ENCODE measurements around the gene SCAF4. TPM values are rescaled to one million over a fixed set of nuclear protein-coding genes. Genes with fewer than 3 reads are reported as not detected.
A peak's percentile ranks its signal among the peaks of the same experiment; 100 is the strongest.

The SCAF4 gene
- total and polyA plus RNA-seq, 9 of the 15 experiments (the other 6 are each of a cell fraction or from before 2014, with no cell fraction given) = 2.3 to 55.7 (median 17.2) TPM

DNA sequence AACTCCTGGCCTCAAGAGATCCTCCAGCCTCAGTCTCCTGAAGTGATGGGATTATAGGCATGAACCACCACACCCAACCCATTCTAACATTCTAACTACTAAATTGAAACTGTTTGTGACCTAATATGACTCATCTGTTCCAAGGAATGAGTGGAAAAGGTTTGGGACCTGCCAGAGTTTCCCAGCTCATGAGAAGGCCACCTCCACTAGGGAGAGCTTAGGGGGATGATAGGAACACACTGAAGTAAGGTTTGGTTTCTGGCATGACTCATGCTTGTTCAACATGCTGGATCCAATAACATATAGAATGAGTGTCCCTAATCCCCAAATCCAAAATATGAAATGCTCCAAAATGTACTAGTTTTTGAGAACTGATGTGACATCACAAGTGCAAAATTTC lies 18.9 kb upstream of the SCAF4 start (continued):
- TF ChIP-seq, protein P1, sequence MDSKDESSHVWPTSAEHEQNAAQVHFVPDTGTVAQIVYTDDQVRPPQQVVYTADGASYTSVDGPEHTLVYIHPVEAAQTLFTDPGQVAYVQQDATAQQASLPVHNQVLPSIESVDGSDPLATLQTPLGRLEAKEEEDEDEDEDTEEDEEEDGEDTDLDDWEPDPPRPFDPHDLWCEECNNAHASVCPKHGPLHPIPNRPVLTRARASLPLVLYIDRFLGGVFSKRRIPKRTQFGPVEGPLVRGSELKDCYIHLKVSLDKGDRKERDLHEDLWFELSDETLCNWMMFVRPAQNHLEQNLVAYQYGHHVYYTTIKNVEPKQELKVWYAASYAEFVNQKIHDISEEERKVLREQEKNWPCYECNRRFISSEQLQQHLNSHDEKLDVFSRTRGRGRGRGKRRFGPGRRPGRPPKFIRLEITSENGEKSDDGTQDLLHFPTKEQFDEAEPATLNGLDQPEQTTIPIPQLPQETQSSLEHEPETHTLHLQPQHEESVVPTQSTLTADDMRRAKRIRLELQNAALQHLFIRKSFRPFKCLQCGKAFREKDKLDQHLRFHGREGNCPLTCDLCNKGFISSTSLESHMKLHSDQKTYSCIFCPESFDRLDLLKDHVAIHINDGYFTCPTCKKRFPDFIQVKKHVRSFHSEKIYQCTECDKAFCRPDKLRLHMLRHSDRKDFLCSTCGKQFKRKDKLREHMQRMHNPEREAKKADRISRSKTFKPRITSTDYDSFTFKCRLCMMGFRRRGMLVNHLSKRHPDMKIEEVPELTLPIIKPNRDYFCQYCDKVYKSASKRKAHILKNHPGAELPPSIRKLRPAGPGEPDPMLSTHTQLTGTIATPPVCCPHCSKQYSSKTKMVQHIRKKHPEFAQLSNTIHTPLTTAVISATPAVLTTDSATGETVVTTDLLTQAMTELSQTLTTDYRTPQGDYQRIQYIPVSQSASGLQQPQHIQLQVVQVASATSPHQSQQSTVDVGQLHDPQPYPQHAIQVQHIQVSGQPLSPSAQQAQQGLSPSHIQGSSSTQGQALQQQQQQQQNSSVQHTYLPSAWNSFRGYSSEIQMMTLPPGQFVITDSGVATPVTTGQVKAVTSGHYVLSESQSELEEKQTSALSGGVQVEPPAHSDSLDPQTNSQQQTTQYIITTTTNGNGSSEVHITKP (IDR thresholded peaks at IDR 0.05; ENCODE audit: partially characterized antibody) = peak; percentile 7
- TF ChIP-seq HEY1 (CRISPR knock-in tag; IDR thresholded peaks at IDR 0.05; ENCODE audit: borderline replicate concordance) = no peak
- TF ChIP-seq MEIS2 (IDR thresholded peaks at IDR 0.05; ENCODE audit: partially characterized antibody) = no peak
- TF ChIP-seq, protein P2, sequence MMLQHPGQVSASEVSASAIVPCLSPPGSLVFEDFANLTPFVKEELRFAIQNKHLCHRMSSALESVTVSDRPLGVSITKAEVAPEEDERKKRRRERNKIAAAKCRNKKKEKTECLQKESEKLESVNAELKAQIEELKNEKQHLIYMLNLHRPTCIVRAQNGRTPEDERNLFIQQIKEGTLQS (IDR thresholded peaks at IDR 0.05) = peak; percentile 53; the same call in 1 of the 2 replicates
- TF ChIP-seq, protein P2 (CRISPR knock-in tag; conservative IDR thresholded peaks at IDR 0.05) = no peak
- TF ChIP-seq CBX2 (IDR thresholded peaks at IDR 0.05; ENCODE audit: insufficient read depth, low read length, poor library complexity, severe bottlenecking) = no peak
- TF ChIP-seq, protein P3, sequence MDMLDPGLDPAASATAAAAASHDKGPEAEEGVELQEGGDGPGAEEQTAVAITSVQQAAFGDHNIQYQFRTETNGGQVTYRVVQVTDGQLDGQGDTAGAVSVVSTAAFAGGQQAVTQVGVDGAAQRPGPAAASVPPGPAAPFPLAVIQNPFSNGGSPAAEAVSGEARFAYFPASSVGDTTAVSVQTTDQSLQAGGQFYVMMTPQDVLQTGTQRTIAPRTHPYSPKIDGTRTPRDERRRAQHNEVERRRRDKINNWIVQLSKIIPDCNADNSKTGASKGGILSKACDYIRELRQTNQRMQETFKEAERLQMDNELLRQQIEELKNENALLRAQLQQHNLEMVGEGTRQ (CRISPR knock-in tag; IDR thresholded peaks at IDR 0.05) = no peak

All from K562 (cell line).